Sigmoid colon (tissue), 4 donors: ENCODE results near the gene SKI.
A peak's percentile ranks its signal among the peaks of the same experiment; 100 is the strongest.

ENCODE experiments used
- CTCF ChIP-seq, 4 experiments: fragments of 450-650 bp in 3 of 4; fragments of 200-600 bp in 1 of 4; IDR thresholded peaks; one replicate each; pipeline ENCODE4 v1.5.1; 2016 to 2019; ENCODE audit warnings: antibody characterized with exemption in 4 of 4, mild to moderate bottlenecking in 3 of 4, moderate library complexity in 2 of 4
- POLR2AphosphoS5 ChIP-seq, 4 donors: sonication (generic); formaldehyde crosslinking; IDR thresholded peaks; one replicate each; pipeline ENCODE4 v1.6.1; 2017; ENCODE audit warnings: antibody characterized with exemption in 4 of 4

GRCh38 chr1:2322065-2322571, 94.0 kb downstream of the SKI start:
- TF ChIP-seq CTCF (IDR thresholded peaks at IDR 0.05) (peak in 1 of 4 experiments; percentile 14), POLR2AphosphoS5 (IDR thresholded peaks at IDR 0.05) (peak in 3 of 4 donors; percentile 64 to 73 (median 65))
